HepG2 (cell line): Measurements from ENCODE around the gene PPP1CB. TPM values are rescaled to one million over a fixed set of nuclear protein-coding genes. Genes with fewer than 3 reads are reported as not detected.

Source experiments
- ADNP ChIP-seq: sonication (generic); formaldehyde crosslinking; IDR thresholded peaks from 2 replicates; pipeline ENCODE4 v1.4.0; 2020; ENCODE audit warnings: missing genetic modification reagents
- CBX5 ChIP-seq: sonication (generic); formaldehyde crosslinking; IDR thresholded peaks from 2 replicates; pipeline ENCODE4 v1.4.0; 2020; ENCODE audit warnings: missing genetic modification reagents, borderline replicate concordance
- ESRRA ChIP-seq: sonication (generic); formaldehyde crosslinking; IDR thresholded peaks from 2 replicates; pipeline ENCODE4 v1.5.1; 2020; ENCODE audit warnings: mild to moderate bottlenecking, low read depth, missing genetic modification reagents
- FOXJ3 ChIP-seq: sonication (generic); formaldehyde crosslinking; IDR thresholded peaks from 2 replicates; pipeline ENCODE4 v1.4.0; 2020; ENCODE audit warnings: missing genetic modification reagents, mild to moderate bottlenecking, borderline replicate concordance
- HNF1A ChIP-seq, 2 experiments: sonication (generic) in 1 of 2; formaldehyde crosslinking in 1 of 2; IDR thresholded peaks; 2 replicates each; pipeline versions ENCODE4 v1.4.0 to v1.6.1; 2016 to 2020; ENCODE audit warnings: borderline replicate concordance in 1 of 2, low read depth in 1 of 2, mild to moderate bottlenecking in 1 of 2, missing genetic modification reagents in 1 of 2
- HNRNPH1 ChIP-seq: fragments of 200-400 bp; formaldehyde crosslinking; optimal IDR thresholded peaks from 2 replicates; pipeline ENCODE3; 2017; ENCODE audit warnings: mild to moderate bottlenecking, low read depth, low read length
- KAT2B ChIP-seq: fragments of 150-350 bp; IDR thresholded peaks from 2 replicates; pipeline ENCODE4 v1.6.1; 2014; ENCODE audit warnings: low read depth, low read length, borderline replicate concordance
- KDM2A ChIP-seq: sonication (generic); formaldehyde crosslinking; IDR thresholded peaks from 2 replicates; pipeline ENCODE4 v1.4.0; 2020; ENCODE audit warnings: low read depth, missing genetic modification reagents, borderline replicate concordance
- KLF15 ChIP-seq: sonication (generic); formaldehyde crosslinking; IDR thresholded peaks from 2 replicates; pipeline ENCODE4 v1.8.1; 2023; ENCODE audit warnings: borderline replicate concordance, mild to moderate bottlenecking, inconsistent platforms, missing genetic modification reagents, mixed read lengths
- NFE2L2 ChIP-seq: fragments of 150-350 bp; IDR thresholded peaks from 2 replicates; pipeline ENCODE4 v1.6.1; 2014; ENCODE audit warnings: low read length
- PBX3 ChIP-seq: sonication (generic); formaldehyde crosslinking; IDR thresholded peaks from 2 replicates; pipeline ENCODE4 v1.8.1; 2023; ENCODE audit warnings: missing genetic modification reagents, inconsistent platforms, borderline replicate concordance
- PHF5A ChIP-seq: IDR thresholded peaks from one replicate; pipeline ENCODE4 v1.6.1; 2018; ENCODE audit warnings: low read depth, missing genetic modification reagents; ENCODE audit not compliant: unreplicated experiment
- RXRB ChIP-seq: IDR thresholded peaks from 2 replicates; pipeline ENCODE4 v1.6.1; 2016; ENCODE audit warnings: borderline replicate concordance, missing genetic modification reagents, missing compliant biosample characterization
- SOX13 ChIP-seq, 3 experiments: fragments of 450-650 bp in 1 of 3; sonication (generic) in 1 of 3; formaldehyde crosslinking in 1 of 3; IDR thresholded peaks in 2 of 3; conservative IDR thresholded peaks in 1 of 3; 2 replicates each; pipeline versions ENCODE4 v1.5.0 to v1.6.1; 2016 to 2020; ENCODE audit warnings: antibody characterized with exemption in 1 of 3, mild to moderate bottlenecking in 1 of 3, missing compliant biosample characterization in 1 of 3, missing genetic modification reagents in 1 of 3, moderate library complexity in 1 of 3
- ZNF335 ChIP-seq: sonication (generic); formaldehyde crosslinking; IDR thresholded peaks from 2 replicates; pipeline ENCODE4 v1.4.0; 2020; ENCODE audit warnings: missing genetic modification reagents
- ZNF460 ChIP-seq: sonication (generic); formaldehyde crosslinking; IDR thresholded peaks from 2 replicates; pipeline ENCODE4 v1.5.1; 2020; ENCODE audit warnings: missing genetic modification reagents, mild to moderate bottlenecking, borderline replicate concordance
- ZNF503 ChIP-seq: sonication (generic); formaldehyde crosslinking; IDR thresholded peaks from 2 replicates; pipeline ENCODE4 v1.4.0; 2020; ENCODE audit warnings: missing genetic modification reagents
- ZNF605 ChIP-seq: sonication (generic); formaldehyde crosslinking; IDR thresholded peaks from 2 replicates; pipeline ENCODE4 v1.8.0; 2022; ENCODE audit warnings: mild to moderate bottlenecking, missing genetic modification reagents
- ZNF639 ChIP-seq: conservative IDR thresholded peaks from 2 replicates; pipeline ENCODE4 v1.6.1; 2018; ENCODE audit warnings: missing genetic modification reagents
- ZNF644 ChIP-seq: IDR thresholded peaks from 2 replicates; pipeline ENCODE4 v1.6.1; 2016; ENCODE audit warnings: low read depth
- ZNF766 ChIP-seq: sonication (generic); formaldehyde crosslinking; IDR thresholded peaks from 2 replicates; pipeline ENCODE4 v1.5.0; 2020; ENCODE audit warnings: missing genetic modification reagents, borderline replicate concordance
- polyA plus RNA-seq, 8 experiments: library from polyadenylated mRNA; depleted of rRNA in 3 of 8; stranded (reverse) in 7 of 8; unstranded in 1 of 8; fragments of >200 nt; fragmentation: Illumina TruSeq in 4 of 8; extraction: Trizol in 4 of 8; gene quantifications; 2 replicates each; pipeline versions ENCODE4 v1.2.1 to v1.2.3, GENCODE V29; 2011 to 2016; ENCODE audit warnings: low read depth in 4 of 8, missing spikeins in 1 of 8, mixed read lengths in 1 of 8; ENCODE audit not compliant: insufficient read depth in 1 of 8
- total RNA-seq, 5 experiments: library from RNA; depleted of rRNA; stranded (reverse); fragments of >200 nt; fragmentation: Illumina TruSeq; extraction: Trizol; gene quantifications; 2 replicates each; pipeline ENCODE4 v1.2.3, GENCODE V29; 2016; ENCODE audit warnings: low read depth in 1 of 5

The PPP1CB gene
- total and polyA plus RNA-seq, 2 of the 13 experiments (the other 11 are each of a cell fraction or from before 2014, with no cell fraction given) = 46.9 to 109 TPM

GRCh38 chr2:28709101-28709500 is 42.5 kb upstream of the PPP1CB start (continued):
- no peak for TF ChIP-seq SOX13 (IDR thresholded peaks at IDR 0.05)
- peak in 1 of 2 experiments; percentile 34; a peak in 2 of 4 replicates for TF ChIP-seq SOX13 (CRISPR knock-in tag; conservative IDR thresholded peaks at IDR 0.05 in 1 of 2, IDR thresholded peaks at IDR 0.05 in 1 of 2)
- TF ChIP-seq FOXJ3 (CRISPR knock-in tag) = 0 out of 2 replicates have a peak, but pooled peaks have one; percentile 63
- TF ChIP-seq ADNP (CRISPR knock-in tag) = no peak
- no peak for TF ChIP-seq KLF15 (CRISPR knock-in tag)
- peak; percentile 24; the same call in 1 of the 2 replicates for TF ChIP-seq RXRB (CRISPR knock-in tag)
- TF ChIP-seq CBX5 (CRISPR knock-in tag) = 0 out of 2 replicates have a peak, but pooled peaks have one; percentile 61
- no peak for TF ChIP-seq PHF5A (CRISPR knock-in tag)
- TF ChIP-seq ZNF644 = peak; percentile 77
- no peak for TF ChIP-seq ZNF605 (CRISPR knock-in tag)
- no peak for TF ChIP-seq ZNF639 (CRISPR knock-in tag)
- no peak for TF ChIP-seq ZNF503 (CRISPR knock-in tag)
- no peak for TF ChIP-seq HNF1A (IDR thresholded peaks at IDR 0.05; ENCODE audit: low read depth)
- TF ChIP-seq HNF1A (CRISPR knock-in tag; IDR thresholded peaks at IDR 0.05; ENCODE audit: borderline replicate concordance) = no peak
- no peak for TF ChIP-seq KAT2B
- 0 out of 2 replicates have a peak, but pooled peaks have one; percentile 38 for TF ChIP-seq KDM2A (CRISPR knock-in tag)
- TF ChIP-seq PBX3 = no peak
- no peak for TF ChIP-seq ZNF766
- TF ChIP-seq ZNF335 (CRISPR knock-in tag) = no peak
- no peak for TF ChIP-seq NFE2L2
- no peak for TF ChIP-seq ESRRA (CRISPR knock-in tag)
- peak; percentile 38; the same call in 1 of the 2 replicates for TF ChIP-seq ZNF460 (CRISPR knock-in tag)
- TF ChIP-seq HNRNPH1 = no peak
